GM19193 (cell line): ENCODE measurements around the gene ANKRD33.

Experiments used
- POLR2A ChIP-seq: IDR thresholded peaks from 4 replicates; pipeline ENCODE4 v1.6.1; 2011; ENCODE audit not compliant: insufficient read depth, insufficient read length; ENCODE audit errors: extremely low read depth

ANKRD33 gene

DNA sequence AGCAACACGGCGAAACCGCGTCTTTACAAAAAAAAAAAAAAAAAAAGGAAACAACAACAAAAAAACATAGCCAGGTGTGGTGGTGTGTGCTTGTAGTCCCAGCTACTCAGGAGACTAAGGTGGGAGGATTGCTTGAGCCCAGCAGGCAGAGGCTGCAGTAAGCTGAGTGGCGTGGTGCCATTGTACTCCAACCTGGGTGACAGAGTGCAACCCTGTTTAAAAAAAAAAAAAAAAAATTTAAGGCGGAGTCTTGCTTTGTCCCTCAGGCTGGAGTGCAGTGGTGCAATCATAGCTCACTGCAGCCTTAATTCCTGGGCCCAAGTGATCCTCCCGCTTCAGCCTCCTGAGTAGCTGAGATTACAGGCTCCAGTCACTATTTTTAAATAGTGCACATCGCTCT, 21.1 kb upstream of the ANKRD33 start:
- TF ChIP-seq POLR2A = no peak

DNA sequence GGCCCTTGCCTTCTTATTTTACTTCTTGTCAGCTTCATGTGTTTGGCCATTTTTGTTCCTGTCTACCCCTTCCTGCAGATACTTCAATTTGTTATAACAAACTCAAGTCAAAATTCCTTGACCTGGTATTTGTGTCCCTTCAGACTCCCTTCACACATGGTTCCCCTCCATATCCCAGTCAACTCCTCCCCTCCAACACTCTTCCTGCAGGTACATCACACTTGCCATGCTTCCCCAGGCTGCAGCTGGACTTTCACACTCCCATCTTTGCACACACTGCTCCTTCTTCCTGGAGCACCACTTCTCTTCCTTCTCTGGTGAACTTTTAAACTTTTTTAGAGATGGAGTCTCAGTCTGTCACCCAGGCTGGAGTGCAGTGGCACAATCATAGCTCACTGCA, 20.5 kb upstream of the ANKRD33 start:
- no peak for TF ChIP-seq POLR2A

DNA sequence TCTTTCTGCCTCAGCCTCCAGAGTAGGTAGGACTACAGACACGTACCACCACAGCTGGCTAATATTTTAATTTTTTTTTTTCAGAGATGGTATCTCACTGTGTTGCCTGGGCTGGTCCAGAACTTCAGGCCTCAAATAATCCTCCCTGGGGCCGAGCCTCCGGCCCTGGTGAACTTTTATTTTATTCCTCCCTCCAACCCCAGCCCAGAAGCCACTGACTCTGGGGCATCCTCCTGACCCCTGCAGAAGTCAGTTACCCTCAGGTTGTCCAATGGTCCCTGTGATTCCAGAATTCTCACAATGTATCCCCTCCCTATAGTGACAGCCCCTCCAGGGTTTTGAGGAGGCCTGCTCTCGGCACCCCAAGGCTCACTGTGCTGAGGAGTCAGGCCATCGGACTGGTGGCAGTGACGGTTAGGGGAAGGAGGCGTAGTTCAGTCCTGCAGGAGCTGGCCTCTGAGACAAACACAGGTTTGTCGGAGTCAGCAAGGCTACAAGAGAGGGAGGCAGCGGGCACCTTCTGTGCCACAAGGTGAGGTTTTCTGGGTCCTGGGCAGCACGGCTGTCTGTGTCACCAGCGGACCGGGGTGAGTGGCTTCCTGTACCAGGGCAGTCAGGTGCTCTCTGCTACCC, 20.0 kb upstream of the ANKRD33 start:
- no peak for TF ChIP-seq POLR2A

DNA sequence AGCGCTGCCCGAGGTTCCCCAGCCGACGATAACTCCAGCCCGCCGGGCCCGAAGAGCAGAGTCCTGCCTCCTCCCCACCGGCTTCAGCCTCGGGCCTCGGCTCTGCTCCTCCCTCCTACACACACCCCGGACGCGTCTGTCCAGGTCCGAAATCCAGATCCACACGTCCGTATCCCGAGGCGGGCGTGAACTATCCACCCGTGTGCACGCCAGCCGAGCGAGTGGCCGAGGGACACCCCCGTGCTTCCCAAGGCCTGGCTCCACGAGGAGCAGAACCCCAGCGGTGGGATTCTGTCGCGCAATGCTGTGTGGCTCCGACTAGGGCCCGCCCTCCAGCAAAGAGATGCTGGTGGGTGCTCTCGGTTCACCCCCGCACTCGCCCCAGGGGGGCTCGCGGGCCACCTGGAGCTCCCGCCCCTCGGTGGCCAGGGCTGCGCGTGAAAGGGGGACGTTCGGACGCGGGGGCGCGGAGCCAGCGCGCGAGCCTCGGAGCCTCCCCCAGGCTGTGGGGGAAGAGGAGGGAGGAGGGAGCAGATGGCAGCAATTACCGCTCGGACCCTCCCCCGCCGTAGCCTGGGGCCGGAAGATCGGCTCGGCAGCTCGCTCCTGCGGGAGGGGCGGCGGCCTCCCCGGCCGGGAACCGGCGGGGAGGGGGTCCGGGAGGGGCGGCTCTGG, 18.9 kb upstream of the ANKRD33 start:
- TF ChIP-seq POLR2A = no peak

DNA sequence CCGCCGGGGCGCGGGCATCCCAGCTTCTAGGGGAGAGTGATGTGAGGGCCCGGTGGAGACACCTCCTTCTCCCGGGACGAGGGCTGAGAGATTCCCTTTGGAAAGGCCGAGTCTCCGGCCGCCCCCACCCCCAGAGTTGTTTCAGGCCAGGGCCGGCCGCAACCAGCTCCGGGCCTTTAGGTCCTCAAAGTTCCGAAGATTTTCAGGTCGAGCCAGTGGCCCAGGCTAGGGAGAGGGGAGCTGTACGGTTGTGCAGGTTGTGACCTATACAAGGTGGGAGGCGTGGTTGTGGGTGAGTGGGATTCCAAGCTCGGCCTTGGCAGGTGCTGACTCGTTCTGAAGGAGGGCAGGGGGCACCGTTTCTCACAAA, 18.4 kb upstream of the ANKRD33 start:
- no peak for TF ChIP-seq POLR2A

DNA sequence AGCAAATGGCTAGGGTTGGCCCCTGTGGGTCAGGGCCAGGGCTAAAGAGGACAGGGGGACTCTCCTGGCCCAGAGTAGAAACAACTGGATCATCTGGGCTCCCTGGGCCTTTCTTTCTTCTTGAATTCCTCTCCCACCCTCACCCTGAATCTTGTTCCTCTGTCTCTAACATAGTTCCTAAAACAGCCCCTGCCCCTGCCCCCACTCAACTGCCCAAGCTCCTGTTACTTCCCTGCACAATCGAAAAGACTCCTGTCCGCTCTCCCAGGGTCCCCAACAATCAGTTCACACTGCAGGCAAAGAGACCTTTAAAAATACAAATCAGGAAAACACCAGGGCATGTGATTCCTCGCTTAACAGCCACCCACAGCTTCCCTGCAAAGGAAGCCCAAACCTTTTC, 18.0 kb upstream of the ANKRD33 start:
- TF ChIP-seq POLR2A = no peak

DNA sequence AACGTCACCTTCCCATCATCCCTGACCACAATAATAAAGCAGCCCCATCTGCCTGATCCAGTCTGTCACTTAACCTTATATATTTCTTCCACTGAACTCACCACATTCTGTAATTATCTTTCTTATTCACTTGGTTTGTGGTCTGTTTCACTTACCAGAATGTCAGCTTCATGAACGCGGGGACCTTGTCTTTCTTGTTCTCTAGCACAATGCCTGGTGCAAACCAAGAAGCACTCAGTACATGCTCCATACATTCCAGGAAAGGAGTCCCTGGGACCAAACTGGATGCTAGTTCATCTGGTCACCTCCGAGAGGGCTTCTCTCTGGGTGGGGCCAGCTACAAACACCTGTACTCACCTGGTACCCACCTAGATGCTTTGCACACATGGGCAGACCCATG, 17.4 kb upstream of the ANKRD33 start:
- TF ChIP-seq POLR2A = no peak

DNA sequence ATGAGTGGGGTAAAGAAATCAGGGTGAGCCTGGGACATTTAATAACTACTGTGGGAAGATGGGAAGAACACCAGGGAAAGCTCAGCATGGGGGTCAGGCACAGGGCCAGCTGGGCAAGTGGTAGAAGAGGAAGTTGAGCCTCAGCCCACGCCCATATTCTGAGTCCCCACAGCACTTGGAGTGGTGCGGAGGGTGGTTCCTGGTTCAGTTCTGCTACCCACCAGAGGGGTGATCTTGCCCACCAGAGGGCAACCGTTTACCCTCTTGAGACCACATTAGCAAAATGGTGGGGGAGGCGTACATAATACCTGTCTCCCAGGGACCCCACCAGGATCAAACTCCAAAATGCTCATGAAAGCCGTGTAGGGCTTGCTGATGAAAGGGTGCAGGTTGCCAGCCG, 16.8 kb upstream of the ANKRD33 start:
- no peak for TF ChIP-seq POLR2A

DNA sequence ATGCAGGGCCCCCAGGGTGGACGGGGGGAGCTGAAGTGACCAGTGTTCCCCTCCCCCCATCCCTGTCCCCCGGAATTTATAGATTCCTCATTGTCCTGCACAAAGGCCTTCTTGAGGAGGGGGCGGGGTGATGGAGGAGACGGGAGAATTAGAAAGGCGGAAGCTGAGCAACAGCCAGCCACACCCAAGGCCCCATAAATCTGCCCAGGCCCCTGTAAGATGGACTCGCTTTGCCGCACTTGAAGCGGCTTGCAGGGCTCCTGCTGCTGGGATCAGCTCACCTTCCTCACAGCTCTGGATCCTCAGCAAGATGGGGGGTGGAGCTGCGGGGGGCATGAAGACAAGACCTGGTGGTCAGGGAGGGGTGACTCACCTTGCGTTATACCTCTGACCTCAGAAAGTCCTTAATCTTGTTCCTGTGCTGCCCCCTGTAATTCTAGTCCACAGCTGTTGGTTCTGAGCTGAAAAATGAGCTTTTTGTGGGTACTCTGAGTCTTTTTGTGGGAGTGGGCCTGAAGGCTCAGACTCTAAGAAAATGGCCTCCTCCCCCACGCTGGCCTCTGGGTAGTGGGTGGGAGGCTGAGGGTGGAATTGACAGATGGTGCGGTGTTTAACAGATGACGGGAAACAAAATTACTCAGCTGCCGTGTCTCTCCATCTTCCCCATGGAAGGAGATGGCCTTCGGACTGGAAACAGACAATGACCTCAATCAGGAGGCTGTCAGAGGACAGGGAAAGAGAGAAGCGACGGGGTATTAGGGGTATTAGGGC, 15.8 kb upstream of the ANKRD33 start:
- TF ChIP-seq POLR2A = no peak

DNA sequence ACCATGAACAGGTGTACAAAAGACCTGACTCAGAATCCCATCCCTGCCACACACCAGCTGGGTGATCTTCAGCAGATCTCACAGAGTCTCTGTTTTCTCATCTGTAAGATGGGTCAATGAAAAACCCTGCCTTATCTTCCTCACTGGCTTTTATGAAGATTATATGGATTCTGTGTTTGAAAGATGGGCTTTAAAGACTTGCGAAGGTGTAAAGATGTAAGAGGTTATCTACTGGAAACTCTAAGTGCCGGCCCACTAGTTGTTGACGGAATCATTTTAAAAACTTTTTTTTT, 15.3 kb upstream of the ANKRD33 start:
- TF ChIP-seq POLR2A = no peak

DNA sequence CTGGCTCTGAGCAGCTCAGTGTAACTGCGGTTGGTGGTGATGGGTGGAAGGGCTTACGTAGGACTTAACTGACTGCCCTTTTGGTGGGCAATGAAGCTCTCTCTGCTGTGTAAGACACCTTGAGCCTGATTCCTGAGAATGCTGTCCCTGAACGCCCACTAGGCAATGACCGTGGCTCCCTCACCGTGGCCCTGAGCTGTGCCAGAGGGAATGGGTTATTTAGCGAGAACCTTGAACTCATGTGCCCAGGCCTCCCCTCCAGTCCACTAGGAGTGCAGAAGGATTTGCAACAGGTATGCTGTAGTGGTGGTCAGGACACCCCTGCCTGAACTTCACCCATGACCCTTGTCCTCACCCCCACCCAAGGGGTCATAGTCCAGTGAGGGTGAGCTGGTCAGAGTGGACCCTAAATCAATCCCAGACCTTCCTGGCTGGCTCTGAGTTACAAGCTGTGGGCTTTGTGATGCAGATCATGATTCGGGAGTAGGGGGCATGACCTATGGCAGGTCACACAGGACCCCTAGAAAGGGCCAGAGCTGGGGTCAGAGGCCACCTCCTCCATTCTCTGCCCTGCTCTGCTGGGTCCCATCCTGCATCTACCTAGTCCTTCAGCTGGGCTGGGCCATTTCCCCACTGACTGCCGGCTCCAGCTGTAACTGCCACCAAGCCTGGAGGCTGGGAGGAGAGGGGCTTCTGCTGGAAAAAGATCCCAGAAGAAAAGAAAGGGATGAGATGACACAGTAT, 14.5 kb upstream of the ANKRD33 start:
- TF ChIP-seq POLR2A = no peak

DNA sequence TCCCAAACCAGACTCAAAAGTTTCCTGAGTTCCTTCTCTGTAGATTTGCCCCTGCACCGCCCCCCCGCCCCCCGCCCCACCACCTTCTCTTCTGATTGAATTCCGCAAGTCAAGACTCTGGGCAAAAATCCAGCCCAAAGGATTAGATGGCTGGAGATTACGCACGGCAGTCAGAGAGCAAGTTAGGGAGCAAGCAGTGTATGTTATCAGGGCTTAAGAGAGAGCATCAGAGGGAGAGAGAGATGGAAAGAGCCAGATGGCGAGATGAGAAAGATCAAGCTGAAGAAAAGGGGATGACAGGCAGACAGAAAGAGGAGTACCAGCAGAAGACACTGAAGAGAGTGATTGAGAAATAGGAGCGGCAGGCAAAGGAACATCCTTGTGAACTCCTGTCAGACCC, 13.9 kb upstream of the ANKRD33 start:
- TF ChIP-seq POLR2A = no peak

DNA sequence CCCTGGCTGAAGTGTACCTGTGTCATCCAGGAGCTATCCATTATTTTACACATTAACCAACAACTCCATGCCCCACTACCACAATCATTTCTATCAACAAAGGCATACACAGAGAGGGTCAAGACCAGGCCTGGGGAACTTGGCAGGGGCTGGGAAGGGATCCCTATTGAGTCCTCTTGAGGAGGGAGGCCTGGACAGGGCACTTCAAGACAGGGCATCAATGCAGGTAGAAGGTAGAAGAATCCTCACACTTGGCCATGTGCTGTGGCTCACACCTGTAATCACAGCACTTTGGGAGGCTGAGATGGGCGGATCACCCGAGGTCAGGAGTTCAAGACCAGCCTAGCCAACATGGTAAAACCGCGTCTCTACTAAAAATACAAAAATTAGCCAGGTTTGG, 13.4 kb upstream of the ANKRD33 start:
- no peak for TF ChIP-seq POLR2A

DNA sequence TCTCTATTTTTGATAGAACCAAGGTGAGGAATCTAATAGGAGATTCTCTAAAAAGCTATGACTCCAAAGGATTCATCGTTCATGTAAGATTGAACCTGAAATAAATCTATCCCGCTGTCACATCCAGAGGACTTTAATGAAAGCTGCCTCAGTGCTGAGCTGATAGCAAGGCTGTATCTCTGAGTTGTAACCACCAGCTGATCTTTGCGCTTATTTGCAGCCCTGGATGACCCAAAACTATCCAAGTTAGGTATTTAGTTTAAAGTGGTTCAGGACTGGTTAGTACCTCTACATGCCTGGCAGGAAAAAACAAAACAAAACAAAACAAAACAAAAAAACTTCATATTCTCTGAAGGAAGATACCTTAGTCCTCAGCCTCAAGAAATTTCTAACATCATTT, 8.8 kb upstream of the ANKRD33 start:
- TF ChIP-seq POLR2A = no peak

DNA sequence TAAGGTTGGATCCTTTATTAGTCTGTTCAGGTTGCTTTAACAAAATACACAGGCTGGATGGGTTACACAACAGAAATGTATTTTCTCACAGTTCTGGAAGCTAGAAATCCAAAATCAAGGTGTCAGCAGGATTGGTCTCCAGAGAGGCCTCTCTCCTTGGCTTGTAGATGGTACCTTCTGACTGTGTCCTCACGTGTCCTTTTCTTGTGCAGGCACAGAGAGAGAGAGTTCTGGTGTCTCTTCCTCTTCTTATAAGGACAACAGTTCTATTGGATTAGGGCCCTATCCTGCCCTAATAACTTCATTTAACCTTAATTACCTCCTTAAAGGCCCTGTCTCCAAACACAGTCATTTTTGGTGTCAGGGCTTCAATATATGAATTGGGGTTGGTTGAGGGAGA, 4.6 kb upstream of the ANKRD33 start:
- no peak for TF ChIP-seq POLR2A
